ENCODE measurements around the gene E4F1. TPM values are rescaled to one million over a fixed set of nuclear protein-coding genes. Genes with fewer than 3 reads are reported as not detected.

The E4F1 gene
- total and polyA plus RNA-seq, 10 of the 15 experiments (the other 5 are each of a cell fraction or from before 2014, with no cell fraction given), result 0.23 to 36.5 (median 14.5) TPM

GRCh38 chr16:2209258-2210008 is 14.0 kb upstream of the E4F1 start:
- Histone ChIP-seq H3K36me3 (ENCODE audit: control insufficient read depth in 2 of 2, insufficient read depth in 2 of 2, low read length in 1 of 2) (peaks cover 8 to 19% of the 10 kb centered on the region in 2 experiments; a peak in 3 of 4 replicates), H3K27ac (ENCODE audit: control insufficient read depth, insufficient read depth) (no peak overlapping the region), H3K4me2 (ENCODE audit: control insufficient read depth, insufficient read depth) (no peak overlapping the region), H3K9ac (ENCODE audit: control insufficient read depth, insufficient read depth, low read length) (no peak overlapping the region), H2AFZ (ENCODE audit: control insufficient read depth, low read depth, low read length) (no peak overlapping the region), H3K4me1 (ENCODE audit: control insufficient read depth, insufficient read depth, low read length) (peaks cover 6% of the 10 kb centered on the region; the same call in 1 of the 2 replicates), H3K79me2 (ENCODE audit: control insufficient read depth, insufficient read depth, low read length) (peaks cover 33% of the 10 kb centered on the region), H4K20me1 (ENCODE audit: control insufficient read depth, insufficient read depth) (no peaks in the 10 kb centered on the region), H3K9me3 (replicated peaks; ENCODE audit: control insufficient read depth, insufficient read depth, low read length) (no peaks in the 10 kb centered on the region), H3K4me3 (no peak overlapping the region), H3K27me3 (replicated peaks in 1 of 2; ENCODE audit: control insufficient read depth in 2 of 2, insufficient read depth in 2 of 2, low read length in 1 of 2) (no peaks in the 10 kb centered on the region)
- ChIA-PET POLR2A (no interaction called here), RAD21 (ENCODE audit: unreplicated experiment) (no interaction called here), SMC1A (ENCODE audit: uncharacterized antibody, unreplicated experiment) (no interaction called here), CTCF (no interaction called here)
- DNase-seq (ENCODE audit: low read depth, low spot score) (no peak), FAIRE-seq (no peak), ATAC-seq (no peak)
- no TSS peak for BruUV-seq (replicated peaks)
- no peak for TF ChIP-seq EZH2 (IDR thresholded peaks at IDR 0.05; ENCODE audit: borderline replicate concordance, control insufficient read depth, low read depth, low read length)
- TF ChIP-seq SUZ12 (IDR thresholded peaks at IDR 0.05; ENCODE audit: unreplicated experiment), result no peak
- TF ChIP-seq CBX3 (IDR thresholded peaks at IDR 0.05; ENCODE audit: borderline replicate concordance, low read depth), result no peak
- TF ChIP-seq TBL1XR1 (IDR thresholded peaks at IDR 0.05; ENCODE audit: low read depth, low read length), result no peak
- no peak; the same call in 1 of the 2 replicates for TF ChIP-seq POLR2A (IDR thresholded peaks at IDR 0.05; ENCODE audit: low read depth, low read length)
- no peak for TF ChIP-seq SMAD1 (IDR thresholded peaks at IDR 0.05; ENCODE audit: low read depth, partially characterized antibody)
- TF ChIP-seq CREM (IDR thresholded peaks at IDR 0.05; ENCODE audit: low read depth), result no peak
- intact Hi-C loops (cut with micrococcal nuclease; ENCODE audit: unreplicated experiment), result loop anchor here (5.0 kb wide), 1 partner anchor 43 kb away; the partner anchor contains the start of gene ECI1
- in situ Hi-C loops (cut with MboI), result no loop called here
- WGBS (ENCODE audit: insufficient coverage, insufficient replicate concordance, low lambda C conversion rate, missing lambda C conversion rate), result 93% methylated on average over 29 of the region's 29 CpGs

- Histone ChIP-seq H3K4me1 (ENCODE audit: control insufficient read depth, insufficient read depth, low read length) (peaks cover 6% of the 10 kb centered on the region; the same call in 1 of the 2 replicates), H3K27ac (ENCODE audit: control insufficient read depth, insufficient read depth) (no peak overlapping the region), H3K27me3 (replicated peaks in 1 of 2; ENCODE audit: control insufficient read depth in 2 of 2, insufficient read depth in 2 of 2, low read length in 1 of 2) (no peaks in the 10 kb centered on the region), H3K9me3 (replicated peaks; ENCODE audit: control insufficient read depth, insufficient read depth, low read length) (no peaks in the 10 kb centered on the region), H3K79me2 (ENCODE audit: control insufficient read depth, insufficient read depth, low read length) (peaks cover 34% of the 10 kb centered on the region), H3K36me3 (ENCODE audit: control insufficient read depth in 2 of 2, insufficient read depth in 2 of 2, low read length in 1 of 2) (peaks cover 8 to 19% of the 10 kb centered on the region in 2 experiments; a peak in 3 of 4 replicates), H2AFZ (ENCODE audit: control insufficient read depth, low read depth, low read length) (no peak overlapping the region), H4K20me1 (ENCODE audit: control insufficient read depth, insufficient read depth) (no peaks in the 10 kb centered on the region), H3K4me2 (ENCODE audit: control insufficient read depth, insufficient read depth) (no peak overlapping the region), H3K4me3 (no peak overlapping the region), H3K9ac (ENCODE audit: control insufficient read depth, insufficient read depth, low read length) (no peak overlapping the region)
- POLR2A ChIA-PET, result no interaction called here
- ATAC-seq, result no peak
- DNase-seq (ENCODE audit: low read depth, low spot score), result no peak
- SMC1A ChIA-PET (ENCODE audit: uncharacterized antibody, unreplicated experiment), result no interaction called here
- in situ Hi-C loops (cut with MboI), result no loop called here
- no TSS peak for BruUV-seq (replicated peaks)
- RAD21 ChIA-PET (ENCODE audit: unreplicated experiment), result no interaction called here
- intact Hi-C loops (cut with micrococcal nuclease; ENCODE audit: unreplicated experiment), result no loop called here
- 97% methylated on average over 17 of the region's 17 CpGs for WGBS (ENCODE audit: insufficient coverage, insufficient replicate concordance, low lambda C conversion rate, missing lambda C conversion rate)
- CTCF ChIA-PET, result no interaction called here
- FAIRE-seq, result no peak
- TF ChIP-seq, protein P1, sequence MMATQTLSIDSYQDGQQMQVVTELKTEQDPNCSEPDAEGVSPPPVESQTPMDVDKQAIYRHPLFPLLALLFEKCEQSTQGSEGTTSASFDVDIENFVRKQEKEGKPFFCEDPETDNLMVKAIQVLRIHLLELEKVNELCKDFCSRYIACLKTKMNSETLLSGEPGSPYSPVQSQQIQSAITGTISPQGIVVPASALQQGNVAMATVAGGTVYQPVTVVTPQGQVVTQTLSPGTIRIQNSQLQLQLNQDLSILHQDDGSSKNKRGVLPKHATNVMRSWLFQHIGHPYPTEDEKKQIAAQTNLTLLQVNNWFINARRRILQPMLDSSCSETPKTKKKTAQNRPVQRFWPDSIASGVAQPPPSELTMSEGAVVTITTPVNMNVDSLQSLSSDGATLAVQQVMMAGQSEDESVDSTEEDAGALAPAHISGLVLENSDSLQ (IDR thresholded peaks at IDR 0.05), result no peak
- TF ChIP-seq, protein P2, sequence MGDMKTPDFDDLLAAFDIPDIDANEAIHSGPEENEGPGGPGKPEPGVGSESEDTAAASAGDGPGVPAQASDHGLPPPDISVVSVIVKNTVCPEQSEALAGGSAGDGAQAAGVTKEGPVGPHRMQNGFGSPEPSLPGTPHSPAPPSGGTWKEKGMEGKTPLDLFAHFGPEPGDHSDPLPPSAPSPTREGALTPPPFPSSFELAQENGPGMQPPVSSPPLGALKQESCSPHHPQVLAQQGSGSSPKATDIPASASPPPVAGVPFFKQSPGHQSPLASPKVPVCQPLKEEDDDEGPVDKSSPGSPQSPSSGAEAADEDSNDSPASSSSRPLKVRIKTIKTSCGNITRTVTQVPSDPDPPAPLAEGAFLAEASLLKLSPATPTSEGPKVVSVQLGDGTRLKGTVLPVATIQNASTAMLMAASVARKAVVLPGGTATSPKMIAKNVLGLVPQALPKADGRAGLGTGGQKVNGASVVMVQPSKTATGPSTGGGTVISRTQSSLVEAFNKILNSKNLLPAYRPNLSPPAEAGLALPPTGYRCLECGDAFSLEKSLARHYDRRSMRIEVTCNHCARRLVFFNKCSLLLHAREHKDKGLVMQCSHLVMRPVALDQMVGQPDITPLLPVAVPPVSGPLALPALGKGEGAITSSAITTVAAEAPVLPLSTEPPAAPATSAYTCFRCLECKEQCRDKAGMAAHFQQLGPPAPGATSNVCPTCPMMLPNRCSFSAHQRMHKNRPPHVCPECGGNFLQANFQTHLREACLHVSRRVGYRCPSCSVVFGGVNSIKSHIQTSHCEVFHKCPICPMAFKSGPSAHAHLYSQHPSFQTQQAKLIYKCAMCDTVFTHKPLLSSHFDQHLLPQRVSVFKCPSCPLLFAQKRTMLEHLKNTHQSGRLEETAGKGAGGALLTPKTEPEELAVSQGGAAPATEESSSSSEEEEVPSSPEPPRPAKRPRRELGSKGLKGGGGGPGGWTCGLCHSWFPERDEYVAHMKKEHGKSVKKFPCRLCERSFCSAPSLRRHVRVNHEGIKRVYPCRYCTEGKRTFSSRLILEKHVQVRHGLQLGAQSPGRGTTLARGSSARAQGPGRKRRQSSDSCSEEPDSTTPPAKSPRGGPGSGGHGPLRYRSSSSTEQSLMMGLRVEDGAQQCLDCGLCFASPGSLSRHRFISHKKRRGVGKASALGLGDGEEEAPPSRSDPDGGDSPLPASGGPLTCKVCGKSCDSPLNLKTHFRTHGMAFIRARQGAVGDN (IDR thresholded peaks at IDR 0.05), result no peak
- TF ChIP-seq PAX8 (IDR thresholded peaks at IDR 0.05) (no peak), YY1 (IDR thresholded peaks at IDR 0.05; ENCODE audit: low read depth, low read length) (no peak), POLR2A (IDR thresholded peaks at IDR 0.05; ENCODE audit: low read depth, low read length) (peak; percentile 33; the same call in 1 of the 2 replicates), ZNF207 (IDR thresholded peaks at IDR 0.05; ENCODE audit: borderline replicate concordance) (no peak), CBX3 (IDR thresholded peaks at IDR 0.05; ENCODE audit: borderline replicate concordance, low read depth) (no peak), NR2F1 (conservative IDR thresholded peaks at IDR 0.05) (no peak)
These were observed 13.4 kb upstream of the E4F1 start for GRCh38 chr16:2210009-2210332.
